ENCODE results near the gene SLC12A1. TPM values are rescaled to one million over a fixed set of nuclear protein-coding genes. Genes with fewer than 3 reads are reported as not detected.
"Not testable (repeated sequence)": the region's sequence is repeated elsewhere in the genome, so short reads cannot be mapped to it uniquely, and the experiment has no call there.

Gene SLC12A1
- total and polyA plus RNA-seq, 11 donors, result not detected

DNA sequence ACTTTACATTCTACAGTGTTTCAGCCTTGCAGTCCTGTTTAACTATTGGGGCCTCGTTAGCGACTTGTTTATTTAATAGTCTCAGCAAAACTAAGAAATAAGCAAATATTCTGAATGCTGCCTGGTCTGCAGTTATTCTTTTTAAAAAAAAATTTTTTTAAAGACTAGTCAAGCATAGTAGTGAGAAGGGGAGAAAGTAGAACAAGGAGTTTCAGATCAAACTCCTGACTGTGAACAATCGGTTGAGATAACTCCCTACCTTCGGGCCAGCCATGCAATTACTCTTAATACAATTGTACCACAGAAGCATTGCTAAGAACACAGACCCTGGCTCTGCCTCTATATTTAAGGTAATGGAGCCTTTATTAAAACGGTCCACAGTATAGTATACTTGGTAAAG is 119.3 kb downstream of the SLC12A1 start:
- DNase-seq (no peak), ATAC-seq (no peak)
- no peaks in the 10 kb centered on the region for H3K27me3 ChIP-seq
- H3K36me3 ChIP-seq, result no peaks in the 10 kb centered on the region
- TF ChIP-seq, protein P1, sequence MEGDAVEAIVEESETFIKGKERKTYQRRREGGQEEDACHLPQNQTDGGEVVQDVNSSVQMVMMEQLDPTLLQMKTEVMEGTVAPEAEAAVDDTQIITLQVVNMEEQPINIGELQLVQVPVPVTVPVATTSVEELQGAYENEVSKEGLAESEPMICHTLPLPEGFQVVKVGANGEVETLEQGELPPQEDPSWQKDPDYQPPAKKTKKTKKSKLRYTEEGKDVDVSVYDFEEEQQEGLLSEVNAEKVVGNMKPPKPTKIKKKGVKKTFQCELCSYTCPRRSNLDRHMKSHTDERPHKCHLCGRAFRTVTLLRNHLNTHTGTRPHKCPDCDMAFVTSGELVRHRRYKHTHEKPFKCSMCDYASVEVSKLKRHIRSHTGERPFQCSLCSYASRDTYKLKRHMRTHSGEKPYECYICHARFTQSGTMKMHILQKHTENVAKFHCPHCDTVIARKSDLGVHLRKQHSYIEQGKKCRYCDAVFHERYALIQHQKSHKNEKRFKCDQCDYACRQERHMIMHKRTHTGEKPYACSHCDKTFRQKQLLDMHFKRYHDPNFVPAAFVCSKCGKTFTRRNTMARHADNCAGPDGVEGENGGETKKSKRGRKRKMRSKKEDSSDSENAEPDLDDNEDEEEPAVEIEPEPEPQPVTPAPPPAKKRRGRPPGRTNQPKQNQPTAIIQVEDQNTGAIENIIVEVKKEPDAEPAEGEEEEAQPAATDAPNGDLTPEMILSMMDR (IDR thresholded peaks at IDR 0.05), result no peak
- no peak for TF ChIP-seq POLR2A (IDR thresholded peaks at IDR 0.05)
- H3K9me3 ChIP-seq, result no peaks in the 10 kb centered on the region
- H3K4me1 ChIP-seq, result peaks cover 0 to 8% (median 5%) of the 10 kb centered on the region in 12 donors
- intact Hi-C loops (cut with DNase I), result no loop called here
- no peak overlapping the region for H3K4me3 ChIP-seq
- 87 to 89% (median 88%) methylated on average over 5 of the region's 5 CpGs for WGBS, 4 donors
- no peak overlapping the region for H3K27ac ChIP-seq

- H3K4me3 ChIP-seq; ATAC-seq; H3K9me3 ChIP-seq; DNase-seq; H3K27me3 ChIP-seq; H3K27ac ChIP-seq; H3K36me3 ChIP-seq; intact Hi-C loops (cut with DNase I): not testable (repeated sequence)
- 90 to 92% (median 91%) methylated on average over 6 of the region's 6 CpGs for WGBS, 4 donors
- H3K4me1 ChIP-seq, result peaks cover 0 to 10% (median 7%) of the 10 kb centered on the region in 12 donors
These were observed 120.1 kb downstream of the SLC12A1 start for GRCh38 chr15:48326180-48326579.

GRCh38 chr15:48330105-48330785 is 124.1 kb downstream of the SLC12A1 start:
- ATAC-seq (no peak), DNase-seq (no peak)
- Histone ChIP-seq H3K27ac (peak overlapping the region; percentile 93 to 100 (median 98)), H3K27me3 (no peaks in the 10 kb centered on the region), H3K9me3 (no peaks in the 10 kb centered on the region), H3K4me3 (peak overlapping the region; percentile 69 to 96 (median 90)), H3K4me1 (peaks cover 0 to 18% (median 14%) of the 10 kb centered on the region in 12 donors), H3K36me3 (peaks cover 0 to 23% (median 15%) of the 10 kb centered on the region in 9 donors)
- 18 to 20% (median 19%) methylated on average over 11 of the region's 11 CpGs for WGBS, 4 donors
- intact Hi-C loops (cut with DNase I), result no loop called here
- no peak for TF ChIP-seq POLR2A (IDR thresholded peaks at IDR 0.05)
- TF ChIP-seq, protein P1 (IDR thresholded peaks at IDR 0.05), result no peak

DNA sequence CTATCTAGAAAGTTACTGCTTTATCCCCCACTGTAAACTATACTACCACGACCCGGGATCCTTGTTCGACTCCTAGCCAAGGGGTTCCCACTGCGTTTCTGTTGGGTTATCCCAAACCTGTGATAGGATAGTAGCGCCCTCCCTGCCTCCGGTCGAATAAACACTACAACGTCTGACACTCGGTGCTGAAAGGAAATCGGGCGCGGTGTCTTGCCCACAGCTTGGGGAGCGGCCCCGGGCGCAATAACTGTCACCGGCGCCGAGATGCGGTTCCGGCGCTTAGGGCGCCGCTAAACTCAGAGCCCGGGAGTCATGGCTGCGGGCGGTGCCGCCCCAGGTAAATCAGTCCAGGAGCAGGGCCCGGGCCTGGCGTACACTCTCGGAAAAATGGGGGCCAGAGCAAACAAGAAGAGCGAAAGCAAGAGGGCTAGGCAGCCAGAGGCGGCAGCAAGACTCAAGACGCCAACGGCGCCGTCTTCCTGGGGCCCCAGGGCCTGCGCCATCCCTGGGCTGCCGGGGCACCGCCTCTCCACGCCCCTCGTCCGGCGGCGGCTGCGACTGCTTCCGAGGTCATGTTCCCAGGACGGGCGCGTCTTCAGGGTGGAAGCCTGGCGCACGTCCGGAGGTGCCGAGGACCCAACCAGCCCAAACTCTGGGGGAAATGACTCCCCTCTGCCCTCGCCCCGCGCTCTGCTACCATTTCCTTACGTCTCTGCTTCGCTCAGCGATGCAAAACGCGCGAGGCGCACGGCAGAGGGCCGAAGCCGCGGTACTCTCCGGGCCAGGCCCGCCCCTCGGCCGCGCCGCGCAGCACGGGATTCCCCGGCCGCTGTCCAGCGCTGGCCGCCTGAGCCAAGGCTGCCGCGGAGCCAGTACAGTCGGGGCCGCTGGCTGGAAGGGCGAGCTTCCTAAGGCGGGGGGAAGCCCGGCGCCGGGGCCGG is 125.0 kb downstream of the SLC12A1 start, which contains the start of gene DUT:
TSS of gene DUT (plus strand) at position 575 of the 941 bp plus-strand sequence. CDS start at position 662, 87 bp downstream.
- Histone ChIP-seq H3K9me3 (no peaks in the 10 kb centered on the region), H3K27ac (peak within 1 kb of the TSS; percentile 93 to 100 (median 98)), H3K4me1 (peaks cover 0 to 18% (median 14%) of the 10 kb centered on the region in 12 donors), H3K27me3 (no peaks in the 10 kb centered on the region), H3K4me3 (peak within 1 kb of the TSS; percentile 69 to 96 (median 90)), H3K36me3 (peaks cover 0 to 32% (median 23%) of the 10 kb centered on the region in 9 donors)
- WGBS, 4 donors, result 0 to 2% (median 1%) methylated on average over 15 to 89 of the region's 89 CpGs
- intact Hi-C loops (cut with DNase I), result no loop called here
- peak in 1 of 2 donors; percentile 77 for TF ChIP-seq POLR2A (IDR thresholded peaks at IDR 0.05)
- TF ChIP-seq, protein P1 (IDR thresholded peaks at IDR 0.05), result peak in 1 of 12 donors; percentile 19
- ATAC-seq (peak; percentile 93 to 98 (median 98)), DNase-seq (peak; percentile 90 to 95 (median 93))

All from heart left ventricle (tissue), 16 donors.